ENCODE results near the gene CNKSR3. TPM values are rescaled to one million over a fixed set of nuclear protein-coding genes. Genes with fewer than 3 reads are reported as not detected.

The CNKSR3 gene
- total RNA-seq, 6 donors from 2014 or later = 2.1 to 14.3 (median 7.5) TPM

GRCh38 chr6:154469306-154469935 lies 41.1 kb downstream of the CNKSR3 start:
- no peaks in the 10 kb centered on the region for H3K27me3 ChIP-seq
- no peaks in the 10 kb centered on the region for H3K4me1 ChIP-seq
- DNase-seq (no peak), ATAC-seq (ENCODE audit: low FRiP score in 2 of 2) (no peak)
- no peak overlapping the region for H3K27ac ChIP-seq
- 92 to 96% methylated on average over 4 of the region's 4 CpGs for WGBS, 2 donors
- H3K4me3 ChIP-seq = no peak overlapping the region
- no peaks in the 10 kb centered on the region for H3K36me3 ChIP-seq
- H3K9me3 ChIP-seq = no peaks in the 10 kb centered on the region
- TF ChIP-seq EP300 (IDR thresholded peaks at IDR 0.05) (no peak), POLR2A (IDR thresholded peaks at IDR 0.05) (no peak), POLR2AphosphoS5 (IDR thresholded peaks at IDR 0.05) (no peak)

DNA sequence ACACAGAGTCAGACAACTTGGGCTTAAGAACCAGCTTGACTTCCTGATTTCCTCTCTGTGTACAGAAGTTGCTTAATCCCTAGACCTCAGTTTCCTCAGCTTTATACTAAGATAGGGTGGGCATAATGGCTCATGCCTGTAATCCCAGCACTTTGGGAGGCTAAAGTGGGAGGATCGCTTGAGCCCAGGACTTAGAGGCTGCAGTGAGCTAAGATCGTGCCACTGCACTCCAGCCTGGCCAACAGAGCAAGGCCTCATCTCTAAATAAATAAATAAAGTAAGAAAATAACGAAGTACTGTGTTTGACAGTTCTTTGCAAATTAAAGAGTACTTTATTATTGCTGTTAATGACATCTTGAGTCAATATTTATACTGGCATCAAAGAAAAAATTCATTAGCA lies 41.7 kb downstream of the CNKSR3 start:
- DNase-seq (no peak), ATAC-seq (ENCODE audit: low FRiP score in 2 of 2) (no peak)
- no peak overlapping the region for H3K4me3 ChIP-seq
- H3K4me1 ChIP-seq = no peaks in the 10 kb centered on the region
- WGBS, 2 donors = 90 to 92% methylated on average over 3 of the region's 3 CpGs
- H3K27ac ChIP-seq = no peak overlapping the region
- H3K9me3 ChIP-seq = no peaks in the 10 kb centered on the region
- no peaks in the 10 kb centered on the region for H3K27me3 ChIP-seq
- TF ChIP-seq POLR2AphosphoS5 (IDR thresholded peaks at IDR 0.05) = no peak
- H3K36me3 ChIP-seq = no peaks in the 10 kb centered on the region

- Histone ChIP-seq H3K36me3 (no peaks in the 10 kb centered on the region), H3K27ac (no peak overlapping the region), H3K9me3 (no peaks in the 10 kb centered on the region), H3K4me1 (peaks cover 0 to 4% (median 0%) of the 10 kb centered on the region in 4 donors), H3K27me3 (no peaks in the 10 kb centered on the region), H3K4me3 (no peak overlapping the region)
- 87 to 89% methylated on average over 9 of the region's 9 CpGs for WGBS, 2 donors
- no peak for DNase-seq
- TF ChIP-seq POLR2A (IDR thresholded peaks at IDR 0.05) (no peak), CTCF (IDR thresholded peaks at IDR 0.05) (no peak), EP300 (IDR thresholded peaks at IDR 0.05) (no peak), POLR2AphosphoS5 (IDR thresholded peaks at IDR 0.05) (no peak)
- ATAC-seq (ENCODE audit: low FRiP score in 2 of 2) = no peak
These were observed 43.4 kb downstream of the CNKSR3 start for GRCh38 chr6:154466971-154467679.

- WGBS, 2 donors = 64 to 72% methylated on average over 3 of the region's 3 CpGs
- H3K27me3 ChIP-seq = no peaks in the 10 kb centered on the region
- DNase-seq (no peak), ATAC-seq (ENCODE audit: low FRiP score in 2 of 2) (no peak)
- TF ChIP-seq EP300 (IDR thresholded peaks at IDR 0.05) (no peak), CTCF (IDR thresholded peaks at IDR 0.05) (no peak), POLR2AphosphoS5 (IDR thresholded peaks at IDR 0.05) (no peak), POLR2A (IDR thresholded peaks at IDR 0.05) (no peak)
- peaks cover 0 to 4% (median 0%) of the 10 kb centered on the region in 4 donors for H3K4me1 ChIP-seq
- no peak overlapping the region for H3K27ac ChIP-seq
- no peaks in the 10 kb centered on the region for H3K36me3 ChIP-seq
- no peaks in the 10 kb centered on the region for H3K9me3 ChIP-seq
- no peak overlapping the region for H3K4me3 ChIP-seq
These were observed 44.3 kb downstream of the CNKSR3 start for GRCh38 chr6:154466139-154466538.

- peaks cover 0 to 4% (median 0%) of the 10 kb centered on the region in 4 donors for H3K4me1 ChIP-seq
- TF ChIP-seq POLR2A (IDR thresholded peaks at IDR 0.05) (no peak), EP300 (IDR thresholded peaks at IDR 0.05) (no peak), POLR2AphosphoS5 (IDR thresholded peaks at IDR 0.05) (no peak), CTCF (IDR thresholded peaks at IDR 0.05) (no peak)
- no peaks in the 10 kb centered on the region for H3K27me3 ChIP-seq
- H3K4me3 ChIP-seq = no peak overlapping the region
- no peaks in the 10 kb centered on the region for H3K9me3 ChIP-seq
- DNase-seq (no peak), ATAC-seq (ENCODE audit: low FRiP score in 2 of 2) (peak in 1 of 2 donors; percentile 34)
- H3K36me3 ChIP-seq = no peaks in the 10 kb centered on the region
- H3K27ac ChIP-seq = no peak overlapping the region
- WGBS, 2 donors = 83 to 84% methylated on average over 7 of the region's 7 CpGs
These were observed 46.7 kb downstream of the CNKSR3 start for GRCh38 chr6:154463573-154464419.
